HCT116 (cell line): Measurements from ENCODE around the gene AFAP1. TPM values are rescaled to one million over a fixed set of nuclear protein-coding genes. Genes with fewer than 3 reads are reported as not detected.

Experiments
- ATAC-seq: fragments of 200-7000 bp; cut with Tn5 transposase; 2 replicates; pipeline ENCODE4 v1.9.1; 2020; ENCODE audit warnings: mild to moderate bottlenecking, moderate library complexity
- BruUV-seq: library from RNA; stranded (reverse); fragments of 400-500 nt; replicated peaks from 2 replicates; lab custom pipeline; 2021; lab: Mats Ljungman, UMichigan
- CTCF ChIA-PET: fragments of 300-600 bp; sonication (Branson Sonifier 250); formaldehyde crosslinking; loops from one replicate; lab custom pipeline; 2021; ENCODE audit warnings: antibody characterized with exemption; lab: Charles Lee
- POLR2A ChIA-PET: fragments of 300-600, 350-600 bp; sonication (Branson Sonifier 250); formaldehyde crosslinking; loops from one replicate; lab custom pipeline; 2021; ENCODE audit warnings: antibody characterized with exemption; lab: Charles Lee
- RAD21 ChIA-PET, 2 experiments: fragments of 300-600 bp; sonication (Branson Sonifier 250); formaldehyde crosslinking; loops; one replicate each; lab custom pipeline; 2023; ENCODE audit warnings: low total read pairs in 2 of 2; ENCODE audit not compliant: uncharacterized antibody in 2 of 2, unreplicated experiment in 2 of 2, low non-redundant PET in 1 of 2; lab: Charles Lee
- DNase-seq: peaks from one replicate; pipeline ENCODE4 v3.0.0-alpha.2; 2010; ENCODE audit warnings: low read depth, low spot score
- H2AFZ ChIP-seq: fragments of 200-600 bp; shearing (Covaris generic), sonication (generic); 2 replicates; pipeline ENCODE4 v1.6.1; 2017; ENCODE audit warnings: low read depth, mixed run types, mixed read lengths, antibody characterized with exemption, low read length; ENCODE audit not compliant: poor library complexity, severe bottlenecking
- H3K27ac ChIP-seq: 2 replicates; pipeline ENCODE4 v1.5.1; 2012; ENCODE audit warnings: low read depth, low read length
- H3K27me3 ChIP-seq: fragments of 200-600 bp; sonication (generic); 2 replicates; pipeline ENCODE4 v1.6.1; 2016; ENCODE audit warnings: mixed run types, low read length, mixed read lengths; ENCODE audit not compliant: insufficient read depth
- H3K36me3 ChIP-seq, 2 experiments: fragments of 200-500 bp in 1 of 2; fragments of 200-600 bp in 1 of 2; sonication (Bioruptor generic) in 1 of 2; sonication (generic) in 1 of 2; 2 replicates each; pipeline versions ENCODE4 v1.5.1 to v1.6.1; 2014 to 2016; ENCODE audit warnings: low read length in 2 of 2, inconsistent platforms in 1 of 2, mixed read lengths in 1 of 2, mixed run types in 1 of 2; ENCODE audit not compliant: insufficient read depth in 2 of 2, control insufficient read depth in 1 of 2
- H3K4me1 ChIP-seq, 2 experiments: fragments of 200-600 bp in 1 of 2; sonication (generic) in 1 of 2; 2 replicates each; pipeline versions ENCODE4 v1.5.1 to v1.6.1; 2012 to 2017; ENCODE audit warnings: low read length in 2 of 2, inconsistent platforms in 1 of 2, mild to moderate bottlenecking in 1 of 2, mixed read lengths in 1 of 2, mixed run types in 1 of 2, moderate library complexity in 1 of 2; ENCODE audit not compliant: insufficient read depth in 2 of 2, control insufficient read depth in 1 of 2
- H3K4me2 ChIP-seq: fragments of 200-600 bp; sonication (generic); 2 replicates; pipeline ENCODE4 v1.6.1; 2017; ENCODE audit warnings: mixed run types, low read length, mixed read lengths
- H3K4me3 ChIP-seq, 2 experiments: fragments of 200-600 bp in 1 of 2; sonication (generic) in 1 of 2; replicated peaks in 1 of 2; 2 replicates each; pipeline ENCODE4 v1.5.1; 2011 to 2016; ENCODE audit warnings: low read length in 2 of 2, control low read depth in 1 of 2, low read depth in 1 of 2, mild to moderate bottlenecking in 1 of 2, mixed read lengths in 1 of 2, mixed run types in 1 of 2
- H3K79me2 ChIP-seq: fragments of 200-600 bp; sonication (generic); 2 replicates; pipeline ENCODE4 v1.6.1; 2017; ENCODE audit warnings: mild to moderate bottlenecking, mixed run types, low read length, moderate library complexity, mixed read lengths; ENCODE audit not compliant: insufficient read depth
- H3K9ac ChIP-seq: fragments of 200-600 bp; sonication (generic); 2 replicates; pipeline ENCODE4 v1.6.1; 2016; ENCODE audit warnings: low read length, mixed read lengths
- H3K9me2 ChIP-seq: fragments of 200-600 bp; sonication (generic), shearing (Covaris generic); 2 replicates; pipeline ENCODE4 v1.6.1; 2017; ENCODE audit warnings: mixed run types, mild to moderate bottlenecking, moderate library complexity; ENCODE audit not compliant: insufficient read depth
- H3K9me3 ChIP-seq, 2 experiments: fragments of 200-500 bp in 1 of 2; fragments of 200-600 bp in 1 of 2; sonication (Bioruptor generic) in 1 of 2; sonication (generic) in 1 of 2; 2 replicates each; pipeline ENCODE4 v1.6.1; 2014 to 2017; ENCODE audit warnings: low read length in 2 of 2, mixed read lengths in 2 of 2, inconsistent platforms in 1 of 2, low read depth in 1 of 2, mild to moderate bottlenecking in 1 of 2, mixed run types in 1 of 2, moderate library complexity in 1 of 2; ENCODE audit not compliant: control insufficient read depth in 1 of 2, insufficient read depth in 1 of 2
- H4K20me1 ChIP-seq: fragments of 200-600 bp; sonication (generic), shearing (Covaris generic); 2 replicates; pipeline ENCODE4 v1.6.1; 2017; ENCODE audit warnings: mixed run types, mild to moderate bottlenecking, moderate library complexity; ENCODE audit not compliant: insufficient read depth
- ATF3 ChIP-seq: IDR thresholded peaks from 2 replicates; pipeline ENCODE4 v1.6.1; 2012
- CBX3 ChIP-seq: IDR thresholded peaks from 2 replicates; pipeline ENCODE4 v1.6.1; 2012; ENCODE audit warnings: low read depth
- EGR1 ChIP-seq: IDR thresholded peaks from 2 replicates; pipeline ENCODE4 v1.6.1; 2012; ENCODE audit warnings: low read depth
- ELF1 ChIP-seq: IDR thresholded peaks from 2 replicates; pipeline ENCODE4 v1.6.1; 2012; ENCODE audit warnings: low read depth, borderline replicate concordance
- EZH2 ChIP-seq: fragments of 200-600 bp; sonication (generic); IDR thresholded peaks from 2 replicates; pipeline ENCODE4 v1.6.1; 2017; ENCODE audit warnings: antibody characterized with exemption, mixed run types
- FOSL1 ChIP-seq: IDR thresholded peaks from 2 replicates; pipeline ENCODE4 v1.6.1; 2012; ENCODE audit warnings: low read depth
- JUND ChIP-seq: IDR thresholded peaks from 2 replicates; pipeline ENCODE4 v1.6.1; 2012
- MAX ChIP-seq: IDR thresholded peaks from 2 replicates; pipeline ENCODE4 v1.6.1; 2012
- REST ChIP-seq: IDR thresholded peaks from 2 replicates; pipeline ENCODE4 v1.6.1; 2012; ENCODE audit warnings: low read depth
- SIN3A ChIP-seq: IDR thresholded peaks from 2 replicates; pipeline ENCODE4 v1.6.1; 2012; ENCODE audit warnings: low read depth
- SP1 ChIP-seq: IDR thresholded peaks from 2 replicates; pipeline ENCODE4 v1.6.1; 2012; ENCODE audit warnings: low read depth
- SRF ChIP-seq: IDR thresholded peaks from 2 replicates; pipeline ENCODE4 v1.6.1; 2012; ENCODE audit warnings: low read depth
- YY1 ChIP-seq: IDR thresholded peaks from 2 replicates; pipeline ENCODE4 v1.6.1; 2011; ENCODE audit warnings: low read length, low read depth, moderate library complexity, mild to moderate bottlenecking; ENCODE audit not compliant: insufficient replicate concordance; ENCODE audit errors: extremely low read depth
- ZNF274 ChIP-seq: fragments of 200-500 bp; sonication (Bioruptor generic); IDR thresholded peaks from 2 replicates; pipeline ENCODE4 v1.6.1; 2014; ENCODE audit warnings: mild to moderate bottlenecking, low read depth, low read length, inconsistent platforms
- intact Hi-C: fragments of 100-400 bp; cut with micrococcal nuclease; formaldehyde crosslinking; loops from 2 replicates; pipeline ENCODE4 v1.10.0; 2022
- total RNA-seq: library from RNA; stranded (reverse); gene quantifications from one replicate; pipeline ENCODE4 v1.2.1, GENCODE V29; 2021; ENCODE audit not compliant: unreplicated experiment

Gene AFAP1
- total RNA-seq, 1 experiment from 2014 or later, result 19.4 TPM

DNA sequence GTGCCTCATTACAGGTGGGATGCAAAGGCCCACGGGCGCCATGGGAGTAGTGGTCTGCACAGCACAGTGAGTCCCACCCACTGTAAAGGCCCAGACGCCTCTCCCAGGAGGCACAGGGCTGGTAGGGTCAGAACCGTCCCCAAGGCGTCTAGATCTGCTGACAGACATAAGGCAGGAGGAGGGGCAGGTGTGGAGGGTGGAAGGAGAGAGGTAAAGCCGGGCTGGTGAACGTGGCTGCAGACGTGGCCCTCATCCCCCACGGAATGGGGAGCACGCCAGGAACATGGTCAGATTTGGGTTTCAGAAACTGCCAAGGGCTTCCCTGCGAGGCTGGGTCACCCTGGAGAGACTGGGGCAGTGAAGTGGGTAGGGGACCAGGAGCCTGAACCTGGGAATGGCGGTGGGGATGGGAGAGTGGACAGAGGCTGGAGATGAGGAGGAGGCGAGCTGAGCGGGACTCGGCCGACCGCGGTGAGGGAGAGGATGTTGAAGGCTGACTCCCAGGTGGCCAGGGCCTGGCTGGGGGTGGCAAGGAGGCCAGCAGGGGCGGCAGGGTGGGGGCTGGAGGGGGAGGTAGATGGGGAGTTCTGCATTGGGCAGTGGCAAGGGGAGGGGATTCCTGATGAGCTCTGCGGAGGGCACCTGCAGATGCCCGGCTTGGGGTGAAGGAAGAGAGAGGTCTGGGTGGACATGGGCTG, 184.9 kb downstream of the AFAP1 start:
- TF ChIP-seq SRF (no peak), FOSL1 (no peak), SIN3A (no peak), REST (no peak), ZNF274 (no peak), EGR1 (no peak), MAX (no peak), ELF1 (no peak), SP1 (no peak), YY1 (no peak), EZH2 (no peak), ATF3 (no peak), CBX3 (no peak), JUND (no peak)
- no peak overlapping the region for H3K4me3 ChIP-seq

More for the DNA sequence above, 184.9 kb downstream of the AFAP1 start:
- no peaks in the 10 kb centered on the region for H3K9me2 ChIP-seq
- ChIA-PET POLR2A (no interaction called here), RAD21 (no interaction called here), CTCF (no interaction called here)
- ATAC-seq, result no peak
- no peak overlapping the region for H3K27ac ChIP-seq
- intact Hi-C loops, result no loop called here
- no peak for DNase-seq
- H3K4me1 ChIP-seq, result peaks cover 7 to 12% of the 10 kb centered on the region in 2 experiments
- no peak overlapping the region for H3K4me2 ChIP-seq
- no peaks in the 10 kb centered on the region for H3K79me2 ChIP-seq
- H4K20me1 ChIP-seq, result no peaks in the 10 kb centered on the region
- H3K27me3 ChIP-seq, result no peaks in the 10 kb centered on the region
- no peak overlapping the region for H3K9ac ChIP-seq
- no peaks in the 10 kb centered on the region for H3K9me3 ChIP-seq
- H3K36me3 ChIP-seq, result no peaks in the 10 kb centered on the region
- no peak overlapping the region for H2AFZ ChIP-seq
- no TSS peak for BruUV-seq
